ENCODE measurements around the gene PKMYT1.

DNA sequence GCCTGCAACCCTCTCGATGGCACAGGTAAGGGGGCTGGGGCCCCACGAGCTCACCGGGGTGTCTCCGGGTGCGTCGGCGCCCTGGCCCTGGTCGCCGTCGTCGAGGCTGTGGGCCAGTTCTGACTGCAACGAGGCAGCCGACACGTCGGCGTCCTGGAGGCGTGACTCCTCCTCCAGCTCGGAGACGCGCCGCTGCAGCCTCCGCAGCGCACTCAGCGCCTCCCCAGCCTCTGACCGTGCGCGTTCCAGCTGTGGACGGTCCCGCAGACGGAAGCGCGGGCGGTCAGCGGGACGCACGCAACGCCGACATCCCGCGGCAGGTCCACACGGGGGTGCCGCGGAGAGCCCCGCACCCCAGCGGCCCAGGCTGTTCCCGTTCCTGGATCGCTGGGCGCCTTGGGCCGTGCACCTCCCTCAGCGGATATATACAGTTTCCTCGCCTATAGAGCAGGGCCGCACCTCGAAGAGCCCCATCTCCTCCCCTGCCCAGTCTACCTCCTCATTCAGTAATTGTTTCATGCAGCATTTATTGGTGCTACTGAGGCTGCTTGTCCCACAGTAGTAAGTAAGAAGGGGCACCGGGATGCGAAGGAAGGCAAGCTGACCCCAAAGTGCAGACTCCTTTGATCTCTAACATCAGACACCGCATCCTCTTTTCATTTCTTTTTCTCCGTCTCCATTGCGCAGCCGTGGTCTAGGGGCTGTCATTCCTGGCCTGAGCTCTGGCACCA, 49.4 kb upstream of the PKMYT1 start:
- TF ChIP-seq, protein P1, sequence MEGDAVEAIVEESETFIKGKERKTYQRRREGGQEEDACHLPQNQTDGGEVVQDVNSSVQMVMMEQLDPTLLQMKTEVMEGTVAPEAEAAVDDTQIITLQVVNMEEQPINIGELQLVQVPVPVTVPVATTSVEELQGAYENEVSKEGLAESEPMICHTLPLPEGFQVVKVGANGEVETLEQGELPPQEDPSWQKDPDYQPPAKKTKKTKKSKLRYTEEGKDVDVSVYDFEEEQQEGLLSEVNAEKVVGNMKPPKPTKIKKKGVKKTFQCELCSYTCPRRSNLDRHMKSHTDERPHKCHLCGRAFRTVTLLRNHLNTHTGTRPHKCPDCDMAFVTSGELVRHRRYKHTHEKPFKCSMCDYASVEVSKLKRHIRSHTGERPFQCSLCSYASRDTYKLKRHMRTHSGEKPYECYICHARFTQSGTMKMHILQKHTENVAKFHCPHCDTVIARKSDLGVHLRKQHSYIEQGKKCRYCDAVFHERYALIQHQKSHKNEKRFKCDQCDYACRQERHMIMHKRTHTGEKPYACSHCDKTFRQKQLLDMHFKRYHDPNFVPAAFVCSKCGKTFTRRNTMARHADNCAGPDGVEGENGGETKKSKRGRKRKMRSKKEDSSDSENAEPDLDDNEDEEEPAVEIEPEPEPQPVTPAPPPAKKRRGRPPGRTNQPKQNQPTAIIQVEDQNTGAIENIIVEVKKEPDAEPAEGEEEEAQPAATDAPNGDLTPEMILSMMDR (IDR thresholded peaks at IDR 0.05) = no peak
- TF ChIP-seq POLR2A (IDR thresholded peaks at IDR 0.05) = no peak

All from right lobe of liver (tissue), 4 donors.